Liver (tissue), 3 donors: ENCODE results near the gene LIMS1.

Experiments used
- ATF3 ChIP-seq: IDR thresholded peaks from 2 replicates; pipeline ENCODE4 v1.6.1; 2016; ENCODE audit warnings: antibody characterized with exemption
- GABPA ChIP-seq, 2 donors: IDR thresholded peaks in 1 of 2; conservative IDR thresholded peaks in 1 of 2; 2 replicates each; pipeline ENCODE4 v1.6.1; 2016; ENCODE audit warnings: antibody characterized with exemption in 2 of 2, mild to moderate bottlenecking in 1 of 2, moderate library complexity in 1 of 2
- MAX ChIP-seq: IDR thresholded peaks from 2 replicates; pipeline ENCODE4 v1.6.1; 2016; ENCODE audit warnings: antibody characterized with exemption
- NR2F2 ChIP-seq: IDR thresholded peaks from 2 replicates; pipeline ENCODE4 v1.6.1; 2016; ENCODE audit warnings: antibody characterized with exemption
- RAD21 ChIP-seq, 2 donors: IDR thresholded peaks; 2 replicates each; pipeline ENCODE4 v1.6.1; 2016; ENCODE audit warnings: antibody characterized with exemption in 2 of 2, mild to moderate bottlenecking in 2 of 2
- REST ChIP-seq: IDR thresholded peaks from 2 replicates; pipeline ENCODE4 v1.6.1; 2016; ENCODE audit warnings: antibody characterized with exemption, mild to moderate bottlenecking
- SP1 ChIP-seq: IDR thresholded peaks from 2 replicates; pipeline ENCODE4 v1.6.1; 2018; ENCODE audit warnings: antibody characterized with exemption, mild to moderate bottlenecking
- TAF1 ChIP-seq: conservative IDR thresholded peaks from 2 replicates; pipeline ENCODE4 v1.6.1; 2016; ENCODE audit warnings: antibody characterized with exemption, mild to moderate bottlenecking
- YY1 ChIP-seq: IDR thresholded peaks from 2 replicates; pipeline ENCODE4 v1.6.1; 2016; ENCODE audit warnings: antibody characterized with exemption, mild to moderate bottlenecking
- ZBTB33 ChIP-seq: IDR thresholded peaks from 2 replicates; pipeline ENCODE4 v1.6.1; 2016; ENCODE audit warnings: antibody characterized with exemption
- TF ChIP-seq, protein P1 (sequence below): fragments of 150-350 bp; IDR thresholded peaks from 2 replicates; pipeline ENCODE4 v1.5.1; 2017; ENCODE audit warnings: improper control_type of control experiment, low read depth, low read length; ENCODE audit not compliant: missing input control
- donor health status: healthy.
- donor health status: healthy.

DNA sequence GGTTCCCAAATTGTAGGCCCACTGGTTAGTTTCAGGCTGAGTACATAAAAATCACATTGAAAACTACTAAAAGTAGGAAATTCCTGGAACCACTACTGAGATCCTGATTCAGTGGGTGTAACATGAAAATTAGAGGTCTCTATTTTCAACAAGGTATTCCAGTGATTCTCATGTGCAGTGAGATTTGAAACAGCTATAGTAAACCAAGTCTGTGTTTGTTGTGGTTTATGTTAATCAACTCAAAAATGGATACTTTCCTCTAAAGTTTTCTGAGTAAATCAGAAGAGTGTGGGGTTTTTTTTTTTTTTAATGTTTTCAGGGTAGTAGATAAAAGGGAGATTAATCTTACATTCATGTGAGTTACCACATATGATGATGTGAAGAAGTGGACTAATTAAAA lies 42.4 kb upstream of the LIMS1 start:
- TF ChIP-seq, protein P1, sequence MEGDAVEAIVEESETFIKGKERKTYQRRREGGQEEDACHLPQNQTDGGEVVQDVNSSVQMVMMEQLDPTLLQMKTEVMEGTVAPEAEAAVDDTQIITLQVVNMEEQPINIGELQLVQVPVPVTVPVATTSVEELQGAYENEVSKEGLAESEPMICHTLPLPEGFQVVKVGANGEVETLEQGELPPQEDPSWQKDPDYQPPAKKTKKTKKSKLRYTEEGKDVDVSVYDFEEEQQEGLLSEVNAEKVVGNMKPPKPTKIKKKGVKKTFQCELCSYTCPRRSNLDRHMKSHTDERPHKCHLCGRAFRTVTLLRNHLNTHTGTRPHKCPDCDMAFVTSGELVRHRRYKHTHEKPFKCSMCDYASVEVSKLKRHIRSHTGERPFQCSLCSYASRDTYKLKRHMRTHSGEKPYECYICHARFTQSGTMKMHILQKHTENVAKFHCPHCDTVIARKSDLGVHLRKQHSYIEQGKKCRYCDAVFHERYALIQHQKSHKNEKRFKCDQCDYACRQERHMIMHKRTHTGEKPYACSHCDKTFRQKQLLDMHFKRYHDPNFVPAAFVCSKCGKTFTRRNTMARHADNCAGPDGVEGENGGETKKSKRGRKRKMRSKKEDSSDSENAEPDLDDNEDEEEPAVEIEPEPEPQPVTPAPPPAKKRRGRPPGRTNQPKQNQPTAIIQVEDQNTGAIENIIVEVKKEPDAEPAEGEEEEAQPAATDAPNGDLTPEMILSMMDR: no peak
- TF ChIP-seq SP1: no peak
- no peak for TF ChIP-seq ZBTB33
- TF ChIP-seq REST: no peak
- no peak for TF ChIP-seq NR2F2
- no peak for TF ChIP-seq TAF1
- TF ChIP-seq ATF3: no peak
- no peak for TF ChIP-seq RAD21 (IDR thresholded peaks at IDR 0.05)
- no peak for TF ChIP-seq YY1
- TF ChIP-seq MAX: no peak
- no peak for TF ChIP-seq GABPA (IDR thresholded peaks at IDR 0.05 in 1 of 2, conservative IDR thresholded peaks at IDR 0.05 in 1 of 2)
